ENCODE results near the gene LIN28A.

- TF ChIP-seq RAD21 (IDR thresholded peaks at IDR 0.05; ENCODE audit: low read depth) = no peak
- no peak for TF ChIP-seq YY1 (IDR thresholded peaks at IDR 0.05; ENCODE audit: low read depth)
- no peak for TF ChIP-seq CEBPB (IDR thresholded peaks at IDR 0.05)
- TF ChIP-seq, protein P1, sequence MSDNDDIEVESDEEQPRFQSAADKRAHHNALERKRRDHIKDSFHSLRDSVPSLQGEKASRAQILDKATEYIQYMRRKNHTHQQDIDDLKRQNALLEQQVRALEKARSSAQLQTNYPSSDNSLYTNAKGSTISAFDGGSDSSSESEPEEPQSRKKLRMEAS (IDR thresholded peaks at IDR 0.05) = no peak
- TF ChIP-seq EGR1 (IDR thresholded peaks at IDR 0.05) = no peak
- no peak for TF ChIP-seq TCF12 (IDR thresholded peaks at IDR 0.05; ENCODE audit: low read depth)
These were observed 39.3 kb downstream of the LIN28A start for GRCh38 chr1:26449868-26450267.
